Astrocyte of the spinal cord (primary cell): ENCODE data around the gene HS6ST1.

Source experiments
- DNase-seq: peaks from one replicate; pipeline ENCODE4 v3.0.0; 2011; ENCODE audit warnings: low read depth, low spot score
- H3K4me3 ChIP-seq: 2 replicates; pipeline ENCODE4 v1.5.1; 2011; ENCODE audit warnings: low read depth, mild to moderate bottlenecking, low read length, moderate library complexity
- in situ Hi-C: cut with HindIII; loops from 2 replicates; pipeline ENCODE4 v1.10.0; 2017; ENCODE audit warnings: low sequenced_read_pairs
- TF ChIP-seq, protein P1 (sequence below): IDR thresholded peaks from 2 replicates; pipeline ENCODE4 v1.5.1; 2012; ENCODE audit warnings: low read depth, mild to moderate bottlenecking, low read length, inconsistent platforms

Gene HS6ST1

DNA sequence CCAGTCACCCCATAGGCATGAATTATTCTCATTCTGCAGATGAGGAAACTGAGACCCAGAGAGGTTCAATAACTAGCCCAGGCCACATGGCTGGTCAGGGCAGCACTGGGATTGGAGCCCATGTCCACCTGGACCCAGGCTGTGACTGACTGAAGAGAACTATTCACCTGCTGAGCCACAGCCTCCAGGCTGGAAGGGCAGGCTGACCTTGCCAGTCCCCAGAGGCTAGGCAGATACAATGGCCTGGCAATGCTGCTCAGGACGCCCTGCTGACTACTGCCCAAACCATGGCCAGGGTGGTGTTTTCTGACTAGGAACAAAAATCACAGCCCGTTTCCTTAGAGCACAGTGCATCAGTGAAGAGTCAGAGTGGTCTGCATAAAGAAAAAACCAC lies 36.8 kb downstream of the HS6ST1 start:
- DNase-seq: no peak
- in situ Hi-C loops: no loop called here
- H3K4me3 ChIP-seq: no peak overlapping the region
- TF ChIP-seq, protein P1, sequence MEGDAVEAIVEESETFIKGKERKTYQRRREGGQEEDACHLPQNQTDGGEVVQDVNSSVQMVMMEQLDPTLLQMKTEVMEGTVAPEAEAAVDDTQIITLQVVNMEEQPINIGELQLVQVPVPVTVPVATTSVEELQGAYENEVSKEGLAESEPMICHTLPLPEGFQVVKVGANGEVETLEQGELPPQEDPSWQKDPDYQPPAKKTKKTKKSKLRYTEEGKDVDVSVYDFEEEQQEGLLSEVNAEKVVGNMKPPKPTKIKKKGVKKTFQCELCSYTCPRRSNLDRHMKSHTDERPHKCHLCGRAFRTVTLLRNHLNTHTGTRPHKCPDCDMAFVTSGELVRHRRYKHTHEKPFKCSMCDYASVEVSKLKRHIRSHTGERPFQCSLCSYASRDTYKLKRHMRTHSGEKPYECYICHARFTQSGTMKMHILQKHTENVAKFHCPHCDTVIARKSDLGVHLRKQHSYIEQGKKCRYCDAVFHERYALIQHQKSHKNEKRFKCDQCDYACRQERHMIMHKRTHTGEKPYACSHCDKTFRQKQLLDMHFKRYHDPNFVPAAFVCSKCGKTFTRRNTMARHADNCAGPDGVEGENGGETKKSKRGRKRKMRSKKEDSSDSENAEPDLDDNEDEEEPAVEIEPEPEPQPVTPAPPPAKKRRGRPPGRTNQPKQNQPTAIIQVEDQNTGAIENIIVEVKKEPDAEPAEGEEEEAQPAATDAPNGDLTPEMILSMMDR: no peak

DNA sequence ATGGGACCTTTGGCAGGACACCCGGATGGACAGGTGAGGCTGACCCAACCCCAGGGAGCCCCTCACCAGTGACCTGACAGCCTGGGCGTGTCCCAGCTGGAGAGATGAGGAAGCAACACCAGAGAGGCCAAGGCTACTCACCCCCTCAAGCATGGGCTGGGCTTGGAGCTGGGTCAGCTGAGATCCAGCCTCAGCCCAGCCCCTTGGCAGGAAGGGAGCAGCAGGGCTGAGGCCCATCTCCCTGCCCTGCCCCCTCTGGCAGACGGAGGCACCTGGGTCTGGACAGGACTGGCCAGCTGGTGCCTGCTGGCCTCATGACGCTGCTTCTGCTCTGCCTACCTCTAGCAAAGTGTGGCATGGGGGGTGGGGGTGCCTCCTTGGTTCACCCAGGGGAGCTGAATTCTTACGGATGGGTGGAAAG lies 37.8 kb downstream of the HS6ST1 start:
- TF ChIP-seq, protein P1: no peak
- no peak overlapping the region for H3K4me3 ChIP-seq
- no peak for DNase-seq
- in situ Hi-C loops: no loop called here

DNA sequence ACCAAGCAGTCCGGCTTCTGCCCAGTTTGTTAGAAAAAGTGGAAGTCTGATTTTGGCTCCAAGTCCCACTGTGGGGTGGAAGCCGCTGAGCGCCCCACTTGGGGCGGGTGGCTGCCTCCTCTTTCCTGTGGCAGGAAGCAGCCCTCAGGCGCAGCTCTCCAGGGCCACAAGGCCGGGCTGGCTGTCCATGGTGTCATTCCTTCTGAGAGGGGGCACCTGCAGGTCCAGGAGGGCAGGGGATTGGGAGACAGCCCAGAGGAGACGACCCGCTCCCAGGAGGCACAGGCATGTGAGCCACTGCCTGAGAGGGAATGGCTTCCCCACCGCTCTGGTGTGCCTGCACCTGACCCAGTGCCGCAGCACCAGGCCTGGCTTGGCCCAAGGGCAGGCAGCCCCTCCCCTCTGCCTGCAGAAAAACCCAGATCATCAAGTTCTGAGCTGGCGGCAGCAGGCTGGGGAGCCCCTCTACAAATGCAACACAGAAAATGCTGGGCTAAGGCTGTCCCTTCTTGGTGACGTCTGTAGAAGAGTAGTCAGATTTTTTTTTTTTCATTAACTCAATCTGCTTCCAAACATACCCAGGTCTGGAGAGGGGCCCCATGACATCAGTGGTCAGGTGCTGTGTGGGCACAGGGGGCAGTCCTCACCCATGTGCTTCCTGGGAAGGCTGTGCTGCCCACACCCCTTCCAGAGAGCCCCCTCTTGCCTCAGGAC lies 38.4 kb downstream of the HS6ST1 start:
- in situ Hi-C loops: no loop called here
- no peak for DNase-seq

DNA sequence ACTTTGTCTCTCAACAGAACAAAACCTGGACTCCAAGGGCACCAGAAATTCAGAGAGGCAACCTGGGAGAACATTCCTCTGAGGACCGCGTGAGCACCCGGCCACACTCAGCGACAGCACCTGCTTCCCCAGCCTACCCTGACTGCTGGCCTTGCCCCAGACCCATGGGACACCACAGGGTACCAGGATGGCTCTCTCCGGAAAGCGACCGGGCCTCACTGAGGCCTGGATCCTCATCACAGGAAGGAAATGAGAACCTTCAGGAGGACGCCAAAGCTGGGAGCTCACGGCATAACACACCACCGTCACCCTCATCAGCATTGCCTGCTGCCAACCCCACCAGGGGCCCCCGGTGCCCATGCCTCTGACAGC lies 38.9 kb downstream of the HS6ST1 start:
- H3K4me3 ChIP-seq: no peak overlapping the region
- in situ Hi-C loops: no loop called here

More for the DNA sequence above, 38.4 kb downstream of the HS6ST1 start:
- H3K4me3 ChIP-seq: no peak overlapping the region
- TF ChIP-seq, protein P1: no peak

DNA sequence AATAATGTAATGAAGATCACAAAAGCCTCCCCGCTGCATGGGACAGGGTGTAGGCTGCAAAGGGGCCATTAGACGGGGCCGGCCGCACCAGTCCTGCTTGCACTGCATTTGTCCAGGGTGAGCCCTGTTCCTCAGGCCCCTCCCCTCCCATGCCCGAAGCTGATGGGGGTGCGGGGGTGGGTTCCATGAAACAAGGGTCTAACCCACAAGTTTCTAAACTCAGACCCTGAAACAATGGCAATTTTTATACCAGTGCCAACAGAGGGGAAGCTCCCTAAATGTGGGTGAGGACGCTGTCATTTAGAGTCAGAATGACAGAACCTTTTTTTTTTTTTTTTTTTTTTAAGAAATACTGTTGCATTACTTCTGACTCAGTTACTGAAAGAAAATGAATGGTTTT lies 39.7 kb downstream of the HS6ST1 start:
- no peak for DNase-seq
- TF ChIP-seq, protein P1: no peak
- H3K4me3 ChIP-seq: no peak overlapping the region
- in situ Hi-C loops: no loop called here

More for the DNA sequence above, 38.9 kb downstream of the HS6ST1 start:
- DNase-seq: no peak
- TF ChIP-seq, protein P1: no peak

DNA sequence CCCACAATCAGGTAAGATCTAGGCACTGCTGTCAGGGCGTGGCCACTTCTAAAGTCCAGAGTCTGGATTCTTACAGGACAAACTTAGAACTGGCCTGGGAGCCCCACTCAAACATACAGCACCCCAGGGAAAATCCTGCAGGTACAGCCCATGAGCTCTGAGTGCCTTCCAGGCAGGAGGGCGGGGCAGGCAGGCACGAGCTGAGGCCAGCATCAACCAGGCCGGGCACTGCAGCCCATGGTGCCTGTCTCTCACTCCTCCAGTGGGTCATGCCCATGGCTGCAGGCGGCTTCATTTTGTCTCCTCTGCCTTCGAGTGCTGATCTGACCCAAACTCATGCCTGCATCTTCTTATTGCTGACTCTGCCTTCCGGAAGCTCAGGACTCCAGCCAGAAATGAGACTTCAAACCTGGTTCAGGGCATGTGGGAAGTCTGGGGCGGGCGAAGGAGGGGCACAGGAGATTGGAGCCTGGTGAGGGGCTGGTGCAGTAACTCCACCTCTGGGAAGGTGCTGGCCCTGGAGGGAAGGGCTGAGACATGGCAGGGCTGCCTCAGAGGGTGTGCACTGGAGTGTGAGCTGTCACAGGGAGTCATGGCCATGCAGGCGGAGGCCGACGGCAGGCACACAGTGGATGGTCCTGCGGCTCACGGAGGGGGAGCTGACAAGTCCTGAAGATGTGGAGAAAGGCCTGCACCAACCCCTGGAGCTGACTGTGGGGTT lies 40.5 kb downstream of the HS6ST1 start:
- TF ChIP-seq, protein P1: no peak
- DNase-seq: no peak
- no peak overlapping the region for H3K4me3 ChIP-seq
- in situ Hi-C loops: no loop called here
